ENCODE data around the gene POLR1A. TPM values are rescaled to one million over a fixed set of nuclear protein-coding genes. Genes with fewer than 3 reads are reported as not detected.

Gene POLR1A
- polyA plus RNA-seq, 3 donors, result 0.45 to 2.1 (median 1.6) TPM

DNA sequence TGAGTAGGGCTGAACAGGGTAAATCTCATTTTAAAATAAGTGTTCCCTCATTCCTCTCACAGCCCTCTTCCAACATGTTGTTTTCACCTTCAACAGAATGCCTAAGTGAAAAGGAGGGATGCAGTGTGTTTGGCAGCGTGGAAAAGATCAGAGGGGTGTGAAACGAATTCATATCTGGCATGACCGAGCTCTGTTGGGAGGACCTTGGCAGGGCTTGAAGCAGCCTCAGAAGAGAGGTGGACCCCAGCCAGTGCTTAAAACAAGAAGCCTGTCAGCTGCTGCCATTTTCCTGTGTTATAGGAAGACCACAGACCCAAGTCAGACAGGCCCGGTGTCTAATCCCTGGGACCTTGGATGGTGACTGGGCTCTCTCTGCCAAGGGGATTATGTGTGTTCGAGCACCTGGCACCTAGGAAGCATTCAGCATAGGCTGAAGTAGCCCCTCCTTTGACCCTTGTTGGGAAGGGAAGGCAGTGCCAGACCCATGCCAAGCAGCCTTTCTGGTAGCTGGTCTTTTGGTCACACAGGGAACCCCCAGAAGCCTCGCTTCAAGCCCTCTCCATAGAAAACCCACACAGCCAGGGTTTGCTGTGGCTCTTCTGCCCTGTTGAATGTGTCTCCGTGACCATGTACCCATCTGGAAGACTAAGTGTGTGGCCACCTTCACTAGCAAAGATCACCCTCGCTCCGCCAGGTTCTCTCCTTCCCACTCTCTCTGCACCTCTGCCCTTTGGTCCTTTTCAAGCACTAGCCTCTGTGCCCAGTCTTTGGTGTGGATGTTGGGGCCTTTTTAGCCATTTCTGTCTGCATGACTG lies 129.4 kb downstream of the POLR1A start:
- peaks cover 0 to 2% (median 0%) of the 10 kb centered on the region in 3 donors for H3K27me3 Mint-ChIP-seq (ENCODE audit: low read depth in 3 of 3)
- DNase-seq, result no peak
- intact Hi-C loops (cut with micrococcal nuclease), result no loop called here
- Histone ChIP-seq H3K79me2 (ENCODE audit: insufficient read depth, low read length) (no peaks in the 10 kb centered on the region), H3K4me3 (replicated peaks in 1 of 3; ENCODE audit: low read depth in 2 of 3, low read length in 3 of 3) (no peak overlapping the region), H3K36me3 (replicated peaks in 1 of 2; ENCODE audit: control insufficient read depth in 1 of 2, insufficient read depth in 2 of 2, low read length in 2 of 2) (no peaks in the 10 kb centered on the region), H3K27me3 (ENCODE audit: control insufficient read depth in 2 of 2, insufficient read depth in 2 of 2, low read length in 2 of 2) (no peaks in the 10 kb centered on the region), H2AFZ (ENCODE audit: insufficient read depth, low read depth, low read length, poor library complexity, severe bottlenecking) (no peak overlapping the region), H3K4me2 (replicated peaks; ENCODE audit: extremely low read depth, low read length, poor library complexity, severe bottlenecking) (no peak overlapping the region), H4K20me1 (ENCODE audit: insufficient read depth, low read length) (no peaks in the 10 kb centered on the region), H3K9ac (ENCODE audit: insufficient read depth, low read length, poor library complexity, severe bottlenecking) (no peak overlapping the region), H3K27ac (ENCODE audit: low read depth in 1 of 2, low read length in 2 of 2) (no peak overlapping the region), H3K9me3 (replicated peaks in 1 of 2; ENCODE audit: control insufficient read depth in 1 of 2, insufficient read depth in 1 of 2, low read length in 2 of 2) (peaks cover 5 to 7% of the 10 kb centered on the region in 2 donors), H3K4me1 (ENCODE audit: control insufficient read depth in 1 of 2, insufficient read depth in 2 of 2, low read length in 2 of 2) (peaks cover 11 to 14% of the 10 kb centered on the region in 2 donors)
- TF ChIP-seq, protein P1, sequence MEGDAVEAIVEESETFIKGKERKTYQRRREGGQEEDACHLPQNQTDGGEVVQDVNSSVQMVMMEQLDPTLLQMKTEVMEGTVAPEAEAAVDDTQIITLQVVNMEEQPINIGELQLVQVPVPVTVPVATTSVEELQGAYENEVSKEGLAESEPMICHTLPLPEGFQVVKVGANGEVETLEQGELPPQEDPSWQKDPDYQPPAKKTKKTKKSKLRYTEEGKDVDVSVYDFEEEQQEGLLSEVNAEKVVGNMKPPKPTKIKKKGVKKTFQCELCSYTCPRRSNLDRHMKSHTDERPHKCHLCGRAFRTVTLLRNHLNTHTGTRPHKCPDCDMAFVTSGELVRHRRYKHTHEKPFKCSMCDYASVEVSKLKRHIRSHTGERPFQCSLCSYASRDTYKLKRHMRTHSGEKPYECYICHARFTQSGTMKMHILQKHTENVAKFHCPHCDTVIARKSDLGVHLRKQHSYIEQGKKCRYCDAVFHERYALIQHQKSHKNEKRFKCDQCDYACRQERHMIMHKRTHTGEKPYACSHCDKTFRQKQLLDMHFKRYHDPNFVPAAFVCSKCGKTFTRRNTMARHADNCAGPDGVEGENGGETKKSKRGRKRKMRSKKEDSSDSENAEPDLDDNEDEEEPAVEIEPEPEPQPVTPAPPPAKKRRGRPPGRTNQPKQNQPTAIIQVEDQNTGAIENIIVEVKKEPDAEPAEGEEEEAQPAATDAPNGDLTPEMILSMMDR (IDR thresholded peaks at IDR 0.05), result no peak
- H3K9me3 Mint-ChIP-seq, result peaks cover 8 to 9% (median 9%) of the 10 kb centered on the region in 7 donors
- H3K4me3 Mint-ChIP-seq, result no peak overlapping the region
- no peak overlapping the region for H3K27ac Mint-ChIP-seq
- H3K36me3 Mint-ChIP-seq, result peaks cover 0 to 2% of the 10 kb centered on the region in 2 donors
- 100% methylated on average over 7 of the region's 9 CpGs for WGBS (ENCODE audit: insufficient coverage)
- H3K4me1 Mint-ChIP-seq, result peaks cover 30% of the 10 kb centered on the region

DNA sequence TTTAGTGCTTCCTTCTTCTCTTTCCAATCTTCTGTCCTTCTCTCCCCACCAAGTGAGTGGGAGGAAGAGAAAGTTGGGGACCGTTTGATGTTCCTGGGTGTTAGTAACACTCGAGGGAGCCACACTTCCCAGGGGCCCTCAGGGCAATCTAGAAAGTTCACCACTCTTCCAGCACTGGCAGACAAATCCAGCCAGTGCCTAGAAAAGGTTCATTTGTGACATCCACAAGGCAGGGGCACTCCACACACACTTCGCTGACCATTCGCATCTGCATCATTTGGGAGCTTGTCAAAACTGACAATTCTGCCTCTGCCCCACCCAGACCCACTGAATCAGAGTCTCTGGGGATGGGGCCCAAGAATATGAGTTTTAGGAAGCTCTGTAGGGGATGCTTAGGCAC lies 130.1 kb downstream of the POLR1A start:
- Histone ChIP-seq H3K4me2 (replicated peaks; ENCODE audit: extremely low read depth, low read length, poor library complexity, severe bottlenecking) (no peak overlapping the region), H2AFZ (ENCODE audit: insufficient read depth, low read depth, low read length, poor library complexity, severe bottlenecking) (no peak overlapping the region), H3K27me3 (ENCODE audit: control insufficient read depth in 2 of 2, insufficient read depth in 2 of 2, low read length in 2 of 2) (no peaks in the 10 kb centered on the region), H3K9ac (ENCODE audit: insufficient read depth, low read length, poor library complexity, severe bottlenecking) (no peak overlapping the region), H3K27ac (ENCODE audit: low read depth in 1 of 2, low read length in 2 of 2) (no peak overlapping the region), H3K9me3 (replicated peaks in 1 of 2; ENCODE audit: control insufficient read depth in 1 of 2, insufficient read depth in 1 of 2, low read length in 2 of 2) (peaks cover 5 to 7% of the 10 kb centered on the region in 2 donors), H3K79me2 (ENCODE audit: insufficient read depth, low read length) (no peaks in the 10 kb centered on the region), H3K36me3 (replicated peaks in 1 of 2; ENCODE audit: control insufficient read depth in 1 of 2, insufficient read depth in 2 of 2, low read length in 2 of 2) (no peaks in the 10 kb centered on the region), H3K4me1 (ENCODE audit: control insufficient read depth in 1 of 2, insufficient read depth in 2 of 2, low read length in 2 of 2) (peaks cover 11 to 14% of the 10 kb centered on the region in 2 donors), H4K20me1 (ENCODE audit: insufficient read depth, low read length) (no peaks in the 10 kb centered on the region), H3K4me3 (replicated peaks in 1 of 3; ENCODE audit: low read depth in 2 of 3, low read length in 3 of 3) (no peak overlapping the region)
- Mint-ChIP-seq H3K4me3 (no peak overlapping the region), H3K4me1 (peaks cover 28% of the 10 kb centered on the region), H3K9me3 (peaks cover 6 to 9% (median 9%) of the 10 kb centered on the region in 7 donors), H3K36me3 (peaks cover 0 to 2% of the 10 kb centered on the region in 2 donors), H3K27ac (peak overlapping the region in 1 of 7 donors; percentile 24), H3K27me3 (ENCODE audit: low read depth in 3 of 3) (peaks cover 0 to 2% (median 0%) of the 10 kb centered on the region in 3 donors)
- intact Hi-C loops (cut with micrococcal nuclease), result no loop called here
- 100% methylated on average over 1 of the region's 4 CpGs for WGBS (ENCODE audit: insufficient coverage)
- TF ChIP-seq, protein P1 (IDR thresholded peaks at IDR 0.05), result no peak
- no peak for DNase-seq
